ENCODE results near the gene CATSPERE.

DNA sequence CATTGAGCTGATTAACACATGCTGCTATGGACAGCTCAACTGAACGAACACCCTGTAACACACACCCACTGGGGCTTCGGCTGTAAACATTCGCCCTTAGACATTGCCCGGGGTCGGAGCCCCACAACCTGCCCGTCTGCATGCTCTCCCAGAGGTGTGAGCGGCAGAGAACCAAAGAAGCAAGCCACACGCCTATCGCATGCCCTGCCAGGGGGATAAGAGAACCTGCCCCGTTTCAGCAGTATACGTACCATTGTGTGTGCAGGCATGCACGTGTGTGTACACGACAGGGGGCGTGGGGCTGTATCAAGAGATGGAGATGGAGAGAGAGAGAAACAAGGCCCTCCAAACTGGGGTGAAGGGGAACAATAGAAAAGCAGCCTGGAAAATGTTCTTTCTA, 181.9 kb downstream of the CATSPERE start:
- TF ChIP-seq, protein P1, sequence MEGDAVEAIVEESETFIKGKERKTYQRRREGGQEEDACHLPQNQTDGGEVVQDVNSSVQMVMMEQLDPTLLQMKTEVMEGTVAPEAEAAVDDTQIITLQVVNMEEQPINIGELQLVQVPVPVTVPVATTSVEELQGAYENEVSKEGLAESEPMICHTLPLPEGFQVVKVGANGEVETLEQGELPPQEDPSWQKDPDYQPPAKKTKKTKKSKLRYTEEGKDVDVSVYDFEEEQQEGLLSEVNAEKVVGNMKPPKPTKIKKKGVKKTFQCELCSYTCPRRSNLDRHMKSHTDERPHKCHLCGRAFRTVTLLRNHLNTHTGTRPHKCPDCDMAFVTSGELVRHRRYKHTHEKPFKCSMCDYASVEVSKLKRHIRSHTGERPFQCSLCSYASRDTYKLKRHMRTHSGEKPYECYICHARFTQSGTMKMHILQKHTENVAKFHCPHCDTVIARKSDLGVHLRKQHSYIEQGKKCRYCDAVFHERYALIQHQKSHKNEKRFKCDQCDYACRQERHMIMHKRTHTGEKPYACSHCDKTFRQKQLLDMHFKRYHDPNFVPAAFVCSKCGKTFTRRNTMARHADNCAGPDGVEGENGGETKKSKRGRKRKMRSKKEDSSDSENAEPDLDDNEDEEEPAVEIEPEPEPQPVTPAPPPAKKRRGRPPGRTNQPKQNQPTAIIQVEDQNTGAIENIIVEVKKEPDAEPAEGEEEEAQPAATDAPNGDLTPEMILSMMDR (IDR thresholded peaks at IDR 0.05): no peak
- TF ChIP-seq EZH2 (IDR thresholded peaks at IDR 0.05): no peak

Data from neural progenitor cell (in vitro differentiated cells).